GM19351 (cell line): ENCODE measurements around the gene EVA1C.
"Not testable (repeated sequence)": the region's sequence is repeated elsewhere in the genome, so short reads cannot be mapped to it uniquely, and the experiment has no call there.

Source experiments
- ATAC-seq: cut with Tn5 transposase; IDR thresholded peaks from one replicate; pipeline ENCODE4 v1.9.1; 2021; ENCODE audit warnings: mild to moderate bottlenecking, moderate library complexity; ENCODE audit not compliant: unreplicated experiment

EVA1C gene

DNA sequence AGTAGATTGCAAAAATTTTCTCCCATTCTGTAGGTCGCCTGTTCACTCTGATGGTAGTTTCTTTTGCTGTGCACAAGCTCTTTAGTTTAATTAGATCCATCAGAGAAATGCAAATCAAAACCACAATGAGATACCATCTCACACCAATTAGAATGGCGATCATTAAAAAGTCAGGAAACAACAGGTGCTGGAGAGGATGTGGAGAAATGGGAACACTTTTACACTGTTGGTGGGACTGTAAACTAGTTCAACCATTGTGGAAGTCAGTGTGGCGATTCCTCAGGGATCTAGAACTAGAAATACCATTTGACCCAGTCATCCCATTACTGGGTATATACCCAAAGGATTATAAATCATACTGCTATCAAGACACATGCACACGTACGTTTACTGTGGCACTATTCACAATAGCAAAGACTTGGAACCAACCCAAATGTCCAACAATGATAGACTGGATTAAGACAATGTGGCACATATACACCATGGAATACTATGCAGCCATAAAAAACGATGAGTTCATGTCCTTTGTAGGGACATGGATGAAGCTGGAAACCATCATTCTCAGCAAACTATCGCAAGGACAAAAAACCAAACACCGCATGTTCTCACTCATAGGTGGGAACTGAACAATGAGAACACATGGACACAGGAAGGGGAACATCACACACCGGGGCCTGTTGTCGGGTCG lies 21.8 kb upstream of the EVA1C start:
- not testable (repeated sequence) for ATAC-seq

DNA sequence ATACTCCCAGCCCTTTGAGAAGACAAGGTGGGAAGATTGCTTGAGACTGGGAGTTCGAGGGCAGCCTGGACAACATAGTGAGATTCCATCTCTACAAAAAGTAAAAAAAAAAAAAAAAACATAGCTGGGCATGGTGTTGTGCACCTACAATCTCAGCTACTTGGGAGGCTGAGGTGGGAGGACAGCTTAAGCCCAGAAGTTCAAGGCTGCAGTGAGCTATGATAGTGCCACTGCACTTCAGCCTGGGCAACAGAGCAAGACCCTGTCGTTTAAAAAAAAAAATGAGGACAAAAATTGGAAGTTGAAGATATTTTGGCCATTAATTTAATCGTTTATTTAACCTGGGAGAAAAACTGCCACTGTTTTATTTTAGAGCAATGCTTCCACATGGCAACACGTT lies 20.8 kb upstream of the EVA1C start:
- no peak for ATAC-seq

DNA sequence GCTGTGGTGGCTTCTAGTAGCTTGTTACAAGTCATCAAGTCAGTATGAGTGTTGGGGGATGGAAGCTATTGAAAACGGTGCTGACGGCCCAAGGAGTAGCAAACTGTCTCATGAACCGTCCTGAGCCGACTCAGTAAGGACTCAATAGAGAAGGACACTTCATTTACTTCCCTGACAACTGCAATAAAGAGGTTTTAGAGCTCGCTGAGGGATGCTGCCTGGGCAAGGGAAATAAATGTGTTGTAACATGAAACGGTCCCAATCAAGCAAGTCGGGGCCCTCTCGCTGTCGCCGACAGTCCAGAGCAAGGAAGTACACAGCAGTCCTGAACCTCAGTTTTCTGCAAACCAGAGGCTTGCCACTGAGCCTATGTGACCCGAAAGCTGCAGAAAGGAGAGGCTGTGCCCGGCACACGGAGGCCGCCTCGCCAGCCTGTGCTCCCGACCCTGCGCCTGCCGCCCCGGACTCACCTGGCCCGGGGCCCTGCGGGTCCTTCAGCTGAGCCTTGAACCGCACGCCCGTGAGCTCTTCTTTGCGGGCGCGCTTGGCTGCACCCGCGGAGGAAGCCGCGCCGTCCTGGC lies 20.1 kb upstream of the EVA1C start:
- ATAC-seq: peak; percentile 31

DNA sequence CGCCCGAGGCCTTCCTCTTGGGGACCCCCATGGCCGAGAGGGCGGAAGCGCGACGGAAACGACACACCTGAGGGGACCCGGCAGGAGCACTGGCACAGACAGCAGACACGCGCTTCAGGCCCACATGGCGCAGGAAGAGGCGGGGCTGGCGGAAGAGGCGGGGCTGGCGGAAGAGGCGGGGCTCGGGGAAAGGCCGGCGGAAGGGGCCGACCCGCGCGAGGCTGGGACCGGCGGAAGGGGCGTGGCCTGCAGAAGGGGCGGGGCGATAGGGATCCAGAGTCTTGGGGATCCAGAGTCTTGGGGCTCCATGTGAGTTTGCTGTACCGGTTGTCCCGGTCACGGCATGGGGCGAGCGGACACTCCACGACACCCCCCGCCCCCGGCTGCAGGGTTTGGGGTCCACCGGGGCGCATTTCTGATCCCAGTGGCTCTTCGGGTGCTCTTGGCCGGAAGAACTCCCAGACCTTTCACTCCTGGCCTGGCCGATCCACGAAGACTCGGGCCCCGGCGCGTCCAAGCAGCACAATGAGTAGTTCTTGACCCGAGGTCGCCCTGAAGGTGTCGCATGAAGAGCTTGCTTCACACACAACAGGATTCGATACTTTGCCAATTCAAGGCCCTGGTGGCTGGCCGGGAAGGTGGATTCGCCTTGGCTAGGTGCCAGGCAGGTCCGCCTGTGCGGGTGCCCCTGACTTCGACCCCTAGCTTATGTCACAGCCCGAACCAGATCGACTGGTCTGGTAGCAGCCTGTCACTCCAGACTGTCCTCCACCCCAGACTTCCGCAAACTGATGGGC lies 19.4 kb upstream of the EVA1C start, which contains the start of gene URB1:
Gene URB1 (minus strand): TSS at position 133 of the 797 bp plus-strand sequence. CDS start 102 bp downstream, at position 31.
- ATAC-seq: peak; percentile 92

DNA sequence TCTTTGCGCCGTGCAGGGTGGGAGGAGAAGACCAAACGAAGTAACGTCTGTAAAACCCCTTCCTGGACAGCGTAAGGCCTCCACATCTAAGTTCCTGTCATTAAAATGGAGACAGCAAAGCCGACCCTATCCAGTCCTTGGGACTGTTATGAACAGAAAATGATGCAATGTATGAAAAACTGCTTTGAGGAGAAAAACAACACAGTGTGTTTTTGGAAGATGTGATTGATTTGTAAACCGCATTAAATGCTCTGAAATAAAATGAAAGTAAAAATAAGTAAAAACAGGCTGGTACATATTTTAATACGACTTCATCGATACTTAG lies 18.9 kb upstream of the EVA1C start:
- ATAC-seq: no peak

DNA sequence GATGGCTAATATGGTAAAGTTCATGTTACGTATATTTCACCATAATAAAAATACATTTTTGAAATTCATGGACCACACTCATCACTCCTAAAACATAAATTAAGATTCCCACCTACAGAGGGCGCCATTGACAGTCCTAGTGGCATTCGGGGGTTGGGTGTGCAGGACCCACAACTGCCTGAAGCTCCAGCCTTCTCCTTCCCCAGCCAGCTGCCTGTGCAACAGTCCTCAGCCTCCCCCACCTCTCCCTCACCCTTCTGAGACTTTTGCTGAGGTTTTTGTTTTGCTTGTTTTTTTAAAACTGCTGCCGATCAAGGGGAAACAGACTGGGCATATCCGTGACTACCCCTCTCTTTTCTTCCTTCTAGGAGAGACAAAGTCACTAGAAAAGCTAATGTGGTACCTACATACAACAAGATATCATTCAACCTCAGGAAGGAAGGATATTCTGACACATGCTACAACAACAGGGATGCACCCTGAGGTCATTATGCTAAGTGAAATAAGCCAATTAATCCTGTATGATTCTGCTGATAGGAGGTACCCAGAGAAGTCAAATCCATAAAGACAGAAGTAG lies 9.2 kb upstream of the EVA1C start:
- ATAC-seq: no peak

DNA sequence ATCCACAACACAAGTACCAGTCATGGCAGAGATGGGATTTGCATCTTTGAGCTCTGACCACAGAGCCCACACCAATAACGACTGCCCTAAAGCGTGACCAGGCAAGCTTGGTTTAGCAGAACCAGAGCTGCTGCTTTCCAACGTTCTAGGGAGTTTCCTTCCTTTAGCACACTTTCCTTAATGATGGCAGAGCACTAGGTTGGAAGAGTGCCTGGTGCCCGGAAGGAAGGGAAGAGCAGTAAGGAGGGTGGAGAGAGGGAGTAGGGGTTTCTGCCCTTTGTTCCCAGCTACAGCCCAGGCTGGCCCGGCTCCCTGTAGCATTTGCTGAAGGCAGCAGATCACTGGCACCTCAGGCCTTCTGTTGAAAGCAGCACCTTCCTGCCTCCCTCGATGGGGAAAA lies 6.1 kb upstream of the EVA1C start:
- no peak for ATAC-seq

DNA sequence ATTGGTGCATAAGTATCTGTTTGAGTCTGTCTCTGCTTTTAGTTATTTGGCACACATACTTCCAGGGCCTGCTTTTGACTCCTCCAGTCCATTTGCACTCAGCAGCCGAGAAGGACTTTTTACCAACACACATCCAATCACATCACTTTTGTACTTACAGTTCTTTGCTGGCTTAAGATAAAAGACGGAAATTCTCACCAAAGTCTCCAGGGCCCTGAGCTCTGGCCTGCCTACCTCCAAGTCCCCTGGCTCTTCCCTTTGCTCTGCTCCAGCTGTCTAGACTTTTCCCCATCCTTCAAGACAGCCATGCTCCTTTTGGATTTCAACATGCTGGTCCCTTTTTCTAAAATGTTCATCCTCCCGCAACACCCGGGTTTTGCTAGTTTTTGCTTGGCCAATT lies 2.2 kb upstream of the EVA1C start:
- no peak for ATAC-seq

DNA sequence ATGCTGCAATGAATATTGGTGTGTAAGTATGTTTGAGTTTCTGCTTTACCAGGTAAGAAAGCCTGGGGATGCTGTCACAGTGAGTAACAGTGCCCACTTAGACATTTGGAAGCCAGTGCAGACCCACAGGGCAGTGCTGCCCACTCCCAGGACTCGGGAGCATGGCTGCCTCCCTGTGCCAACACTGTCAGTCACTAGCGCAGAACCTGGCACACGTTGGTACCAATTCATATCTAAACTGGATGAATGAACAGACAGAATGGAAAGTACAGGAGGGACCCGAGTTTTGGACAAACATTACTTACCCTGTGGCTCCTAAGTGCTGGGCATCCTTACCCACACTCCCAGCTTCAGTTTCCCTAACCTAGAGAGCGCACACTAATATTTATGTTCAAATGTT lies 1.6 kb upstream of the EVA1C start:
- ATAC-seq: no peak

DNA sequence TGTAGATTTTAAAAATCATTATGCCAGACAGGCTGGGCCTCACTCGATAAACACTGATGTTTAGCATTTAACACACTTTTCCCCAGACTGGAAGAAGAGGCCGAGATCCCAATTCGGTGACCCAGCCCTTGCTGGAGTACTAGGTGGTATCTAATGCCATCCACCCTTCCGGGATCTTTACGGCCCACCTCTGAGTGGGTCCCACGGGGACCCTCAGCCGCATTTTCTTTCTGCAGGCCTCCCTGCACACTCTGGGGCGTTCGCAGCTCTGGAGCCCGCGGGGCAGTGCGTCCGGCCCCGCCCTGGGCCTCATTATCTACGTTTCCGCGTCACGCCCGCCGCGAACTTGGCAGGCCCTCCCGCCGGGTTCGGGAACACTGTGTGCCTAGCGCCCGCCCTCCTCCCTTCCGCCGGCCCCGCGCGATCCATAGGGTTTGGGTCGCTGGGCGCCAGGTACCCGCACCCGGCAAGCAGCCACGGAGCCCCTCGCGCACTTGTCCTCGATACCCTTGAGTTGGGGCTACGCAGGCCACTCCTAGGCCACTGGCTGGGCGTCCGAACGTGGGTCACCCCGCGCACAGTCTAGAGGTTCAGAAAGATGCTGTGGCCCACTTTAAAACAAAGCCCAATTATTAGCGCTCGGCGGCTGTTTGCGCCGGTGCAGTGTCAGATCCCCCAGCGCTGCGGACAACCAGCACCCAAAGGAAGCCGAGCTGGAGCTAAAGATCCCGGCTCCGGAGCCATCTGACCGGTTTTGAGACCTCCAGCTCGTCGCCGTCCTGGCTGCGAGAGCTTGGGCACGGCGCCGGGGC lies 950 bp upstream of the EVA1C start:
- ATAC-seq: no peak

DNA sequence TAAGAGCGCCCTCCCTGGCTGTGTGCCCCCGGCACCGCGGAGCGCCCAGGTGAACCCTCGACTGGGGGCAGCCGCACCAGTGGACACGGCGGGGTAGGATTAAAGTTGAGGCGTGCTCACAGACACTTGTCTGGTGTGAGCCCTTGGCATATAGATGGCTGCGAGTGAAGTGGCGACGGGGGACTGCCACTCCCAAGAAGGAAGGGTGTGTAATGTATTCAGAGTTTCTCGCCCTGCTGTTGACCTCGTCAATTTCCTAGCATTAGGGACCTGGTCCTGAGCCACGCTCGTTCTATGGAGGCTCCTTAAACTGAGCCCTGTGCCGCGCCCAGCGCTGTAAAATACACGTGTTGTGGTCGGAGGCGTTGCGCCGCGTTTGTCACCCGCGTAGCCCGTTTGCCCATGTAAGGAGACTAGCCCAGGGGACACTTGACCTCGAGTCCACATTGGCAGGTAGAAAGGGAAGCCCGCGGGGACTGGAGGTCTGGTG lies 554 bp downstream of the EVA1C start:
- ATAC-seq: no peak

DNA sequence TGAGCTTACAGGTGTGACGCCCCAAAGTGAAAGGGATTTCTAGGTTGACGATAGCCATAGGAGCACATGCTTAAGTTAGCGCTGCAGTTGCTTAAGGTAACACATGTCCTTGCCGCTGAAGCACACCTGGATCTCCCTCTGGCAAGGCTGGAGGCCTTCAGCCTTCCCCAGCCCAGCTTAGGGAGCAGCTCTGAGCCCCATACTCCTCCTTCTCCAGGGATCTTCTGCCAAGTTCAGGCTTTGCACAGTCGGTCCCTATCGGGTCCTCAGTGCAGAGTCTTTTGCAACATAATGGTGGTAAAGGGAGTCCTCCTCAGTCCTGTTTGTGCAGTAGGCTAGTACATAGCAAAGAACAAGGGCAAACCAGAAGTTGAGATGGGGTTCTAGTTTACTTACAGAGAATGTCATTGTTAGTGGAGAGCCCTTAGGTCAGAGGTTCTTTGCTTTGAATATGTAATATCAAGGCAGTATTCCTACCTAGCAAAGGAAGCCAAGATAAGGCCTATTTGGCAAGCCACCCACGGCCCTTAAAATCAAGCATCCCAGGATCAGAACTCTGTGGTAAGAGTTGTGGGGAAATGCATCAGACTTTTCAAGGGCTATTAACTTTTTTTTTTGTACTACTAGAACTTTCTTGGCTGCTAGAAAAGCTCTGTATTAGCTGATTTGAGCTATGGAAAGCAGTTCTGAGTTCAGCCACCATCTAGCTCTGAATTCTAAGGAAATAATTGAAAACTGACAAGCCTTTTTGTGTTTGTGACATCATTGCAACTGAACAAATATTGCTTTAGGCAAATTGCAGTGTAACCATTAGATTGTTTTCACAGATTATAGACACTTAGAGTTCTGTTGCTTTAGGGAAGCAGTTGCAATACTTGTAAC lies 1.4 kb downstream of the EVA1C start:
- ATAC-seq: no peak

DNA sequence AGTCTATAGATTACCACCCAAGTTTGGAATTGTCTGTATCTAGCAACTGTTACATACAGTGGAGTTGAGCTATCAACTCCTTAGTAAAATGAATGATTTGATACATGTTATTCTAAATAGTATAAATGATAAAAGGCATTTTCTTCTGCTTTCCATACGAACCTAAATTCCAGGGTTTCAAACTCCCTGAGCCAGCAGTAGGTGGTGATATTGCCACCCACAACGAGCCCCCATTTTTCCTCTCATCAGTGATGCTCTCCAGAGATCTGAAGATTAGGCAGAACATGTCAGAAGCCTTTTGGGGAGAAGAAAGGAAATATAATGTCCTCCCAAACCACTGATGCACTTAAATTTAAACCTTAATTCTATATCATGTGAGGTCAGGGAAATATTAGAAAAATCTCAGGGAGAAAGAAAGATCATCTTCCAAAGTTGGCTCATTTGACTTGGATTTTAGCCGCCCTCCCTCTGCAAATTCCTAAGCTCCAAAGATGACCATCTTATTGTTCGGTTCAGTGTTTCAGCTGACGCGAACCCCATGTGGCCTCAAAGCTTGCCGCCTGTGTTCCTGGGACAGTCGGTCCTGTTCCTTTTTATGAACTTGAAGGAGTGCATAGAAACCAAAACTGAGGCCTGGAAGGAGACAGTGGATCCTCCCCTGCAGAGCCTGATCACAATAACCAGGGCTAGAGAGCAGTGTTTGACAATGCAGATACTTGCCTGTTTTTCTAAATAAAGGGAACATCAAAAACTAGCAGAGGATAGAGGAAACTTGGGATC lies 2.3 kb downstream of the EVA1C start:
- no peak for ATAC-seq

DNA sequence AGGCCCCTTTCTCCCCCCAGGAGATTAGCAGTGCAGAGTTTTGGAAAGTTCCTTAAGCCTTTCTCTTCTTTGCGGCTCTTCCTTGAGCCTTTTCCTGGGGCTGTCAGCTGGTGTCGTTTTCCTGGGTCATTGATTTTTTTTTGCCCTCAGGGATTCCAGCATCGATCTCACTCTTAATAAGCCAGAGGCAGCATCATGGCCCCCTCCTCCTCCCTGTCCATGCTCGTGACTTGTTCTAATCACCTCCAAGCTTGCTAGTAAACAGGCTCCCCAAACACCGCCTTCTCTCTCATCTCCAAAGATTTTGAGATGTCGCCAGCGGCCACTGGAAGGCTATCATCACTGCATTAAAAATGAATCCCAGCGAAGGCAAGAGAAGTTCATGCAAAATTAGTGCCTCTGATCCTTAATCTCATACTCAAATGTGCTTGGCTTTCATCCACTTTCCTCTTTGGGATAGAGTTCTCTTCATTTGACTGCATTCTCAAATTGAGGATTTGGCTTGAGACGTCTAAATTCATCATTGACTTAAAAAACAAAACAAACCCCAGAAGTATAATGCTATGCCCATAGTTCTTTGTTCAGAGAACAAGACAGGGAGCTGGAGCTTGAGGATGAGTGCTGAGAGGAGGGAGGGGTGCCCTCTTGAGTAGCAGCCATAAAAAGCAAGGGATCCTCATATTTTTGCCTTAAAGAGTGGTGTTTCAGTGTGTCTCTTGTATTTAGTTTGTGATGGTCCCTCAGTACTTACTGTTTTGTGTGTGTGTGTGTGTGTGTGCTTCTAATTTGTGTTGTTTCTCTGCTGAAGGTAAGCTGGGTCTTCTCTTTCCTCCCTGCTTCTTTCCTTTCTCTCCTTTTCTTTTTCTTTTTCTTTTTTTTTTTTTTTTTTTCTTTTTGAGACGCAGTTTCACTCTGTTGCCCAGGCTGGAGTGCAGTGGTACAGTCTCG lies 3.2 kb downstream of the EVA1C start:
- ATAC-seq: no peak

DNA sequence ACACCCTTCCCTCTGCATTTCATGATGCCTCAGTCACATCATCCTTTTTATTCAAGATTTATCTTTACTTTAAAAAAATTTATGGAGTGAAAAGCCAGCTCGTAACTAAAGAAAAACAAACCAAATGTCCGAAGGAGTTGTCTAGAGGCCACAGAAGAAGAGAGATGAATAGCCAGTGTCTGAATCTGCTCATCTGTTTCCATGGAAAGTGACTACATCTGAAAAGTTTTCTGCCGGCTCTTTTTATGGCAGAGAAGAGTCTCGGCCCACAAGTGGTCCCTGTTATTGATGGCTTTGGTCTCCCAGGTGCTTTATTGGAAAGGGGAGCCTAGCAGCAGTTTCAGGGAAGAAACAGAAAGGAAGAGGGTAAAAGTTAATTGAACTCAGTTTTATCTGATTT lies 5.6 kb downstream of the EVA1C start:
- ATAC-seq: no peak

DNA sequence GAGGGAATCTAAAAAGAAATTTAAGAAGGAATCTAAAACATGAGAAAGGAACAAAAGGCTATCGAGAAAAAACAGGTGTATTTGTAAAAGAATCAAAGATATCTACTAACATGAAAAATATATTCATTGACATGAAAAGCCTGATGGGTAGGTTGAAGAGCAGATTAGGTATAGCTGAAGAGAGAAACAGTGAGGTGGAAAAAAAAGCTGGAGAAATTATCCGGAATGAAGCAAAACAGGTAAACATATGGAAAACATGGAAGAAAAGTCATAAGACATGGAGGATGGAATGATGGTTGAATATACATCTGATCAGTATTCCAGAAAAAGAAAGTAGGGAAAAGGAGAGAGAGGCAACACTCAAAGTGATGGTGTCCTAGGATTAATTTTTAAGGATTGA lies 9.6 kb downstream of the EVA1C start:
- no peak for ATAC-seq

DNA sequence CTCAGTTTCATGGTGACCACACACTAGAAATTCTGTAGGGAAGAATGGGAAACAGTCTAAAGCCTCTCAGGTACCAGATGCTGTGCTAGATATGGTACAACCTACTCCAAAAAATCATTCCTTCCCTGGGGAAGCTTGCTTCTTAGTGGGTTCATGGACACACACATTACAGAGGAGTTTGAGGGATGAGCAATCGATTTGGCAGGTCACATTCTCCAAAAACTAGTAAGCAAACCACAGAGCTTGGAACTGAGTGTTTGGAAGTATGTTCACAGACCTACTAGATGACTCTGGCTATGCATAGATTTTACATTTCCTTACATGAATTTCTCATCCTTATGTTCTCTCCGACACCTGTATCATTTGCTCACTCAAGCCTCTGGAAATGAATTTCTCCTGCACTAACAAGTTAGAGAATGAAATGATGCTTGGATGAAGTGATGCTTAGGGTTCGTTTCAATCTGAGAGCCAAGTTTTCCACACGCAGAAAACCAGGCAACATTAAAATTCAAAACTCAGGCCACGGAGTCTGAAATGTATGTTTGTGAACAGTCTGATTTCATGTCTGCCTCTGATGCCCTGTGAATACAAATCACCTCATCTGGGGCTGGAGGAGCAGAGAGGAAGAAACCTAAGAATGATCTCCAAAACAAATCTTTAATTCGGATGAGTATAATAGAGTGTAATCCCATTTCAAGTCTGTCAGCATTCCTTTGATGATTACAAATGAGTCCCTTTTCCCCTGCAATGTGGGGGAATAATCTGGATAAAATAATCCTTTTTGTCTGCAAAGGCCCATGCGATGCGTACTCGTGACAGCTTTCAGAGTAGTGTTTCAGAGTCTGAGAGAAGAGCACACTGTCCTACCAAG lies 11.0 kb downstream of the EVA1C start:
- no peak for ATAC-seq
